ENCODE data around the gene NKRF.

- TF ChIP-seq, protein P1, sequence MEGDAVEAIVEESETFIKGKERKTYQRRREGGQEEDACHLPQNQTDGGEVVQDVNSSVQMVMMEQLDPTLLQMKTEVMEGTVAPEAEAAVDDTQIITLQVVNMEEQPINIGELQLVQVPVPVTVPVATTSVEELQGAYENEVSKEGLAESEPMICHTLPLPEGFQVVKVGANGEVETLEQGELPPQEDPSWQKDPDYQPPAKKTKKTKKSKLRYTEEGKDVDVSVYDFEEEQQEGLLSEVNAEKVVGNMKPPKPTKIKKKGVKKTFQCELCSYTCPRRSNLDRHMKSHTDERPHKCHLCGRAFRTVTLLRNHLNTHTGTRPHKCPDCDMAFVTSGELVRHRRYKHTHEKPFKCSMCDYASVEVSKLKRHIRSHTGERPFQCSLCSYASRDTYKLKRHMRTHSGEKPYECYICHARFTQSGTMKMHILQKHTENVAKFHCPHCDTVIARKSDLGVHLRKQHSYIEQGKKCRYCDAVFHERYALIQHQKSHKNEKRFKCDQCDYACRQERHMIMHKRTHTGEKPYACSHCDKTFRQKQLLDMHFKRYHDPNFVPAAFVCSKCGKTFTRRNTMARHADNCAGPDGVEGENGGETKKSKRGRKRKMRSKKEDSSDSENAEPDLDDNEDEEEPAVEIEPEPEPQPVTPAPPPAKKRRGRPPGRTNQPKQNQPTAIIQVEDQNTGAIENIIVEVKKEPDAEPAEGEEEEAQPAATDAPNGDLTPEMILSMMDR (IDR thresholded peaks at IDR 0.05): no peak
- TF ChIP-seq POLR2A (IDR thresholded peaks at IDR 0.05): no peak
These were observed 40.3 kb upstream of the NKRF start for GRCh38 chrX:119646515-119646914.
